IMR-90 (cell line): ENCODE measurements around the gene SGTB.

Experiments used
- BHLHE40 ChIP-seq: fragments of 150-350 bp; IDR thresholded peaks from 2 replicates; pipeline ENCODE4 v1.6.1; 2016; ENCODE audit warnings: mild to moderate bottlenecking, low read depth, low read length
- CEBPB ChIP-seq: IDR thresholded peaks from 2 replicates; pipeline ENCODE4 v1.6.1; 2012; ENCODE audit warnings: low read depth, low read length, improper control_type of control experiment
- CHD1 ChIP-seq: IDR thresholded peaks from 2 replicates; pipeline ENCODE4 v1.6.1; 2012; ENCODE audit warnings: low read depth, low read length, improper control_type of control experiment
- CTCF ChIP-seq: conservative IDR thresholded peaks from 2 replicates; pipeline ENCODE4 v1.5.1; 2012; ENCODE audit warnings: mild to moderate bottlenecking, low read depth, low read length, improper control_type of control experiment
- MAFK ChIP-seq: IDR thresholded peaks from 2 replicates; pipeline ENCODE4 v1.6.1; 2012; ENCODE audit warnings: low read depth, low read length, improper control_type of control experiment
- POLR2A ChIP-seq: IDR thresholded peaks from 2 replicates; pipeline ENCODE4 v1.6.1; 2012; ENCODE audit warnings: mild to moderate bottlenecking, low read depth, low read length
- RAD21 ChIP-seq: IDR thresholded peaks from 2 replicates; pipeline ENCODE4 v1.6.1; 2012; ENCODE audit warnings: low read length, improper control_type of control experiment
- SMC3 ChIP-seq: fragments of 150-350 bp; IDR thresholded peaks from 2 replicates; pipeline ENCODE4 v1.6.1; 2016; ENCODE audit warnings: low read depth, mild to moderate bottlenecking, antibody characterized with exemption, low read length, moderate library complexity
- USF2 ChIP-seq: fragments of 150-350 bp; IDR thresholded peaks from 2 replicates; pipeline ENCODE4 v1.6.1; 2017; ENCODE audit warnings: mild to moderate bottlenecking, antibody characterized with exemption, low read length, low read depth

- TF ChIP-seq CTCF (no peak), POLR2A (no peak), CHD1 (no peak), SMC3 (no peak), MAFK (peak; percentile 54; the same call in 1 of the 2 replicates), RAD21 (no peak), CEBPB (no peak), BHLHE40 (no peak), USF2 (no peak)
Measured at GRCh38 chr5:65730910-65731309, 9.0 kb upstream of the SGTB start.
